Fibroblast of lung (primary cell): Measurements from ENCODE around the gene TMEM132C. TPM values are rescaled to one million over a fixed set of nuclear protein-coding genes. Genes with fewer than 3 reads are reported as not detected.

Source experiments
- DNase-seq, 2 donors: peaks; one replicate each; pipeline versions ENCODE4 v3.0.0 to v3.0.0-alpha.2; 2010; ENCODE audit warnings: low read depth in 2 of 2
- H2AFZ ChIP-seq: 2 replicates; pipeline ENCODE4 v1.5.1; 2012; ENCODE audit warnings: low read length, control low read depth, inconsistent platforms
- H3K27ac ChIP-seq: 2 replicates; pipeline ENCODE4 v1.5.1; 2011; ENCODE audit warnings: low read length, control low read depth; ENCODE audit not compliant: insufficient read depth
- H3K27me3 ChIP-seq: 2 replicates; pipeline ENCODE4 v1.5.1; 2011; ENCODE audit warnings: mild to moderate bottlenecking, low read length; ENCODE audit not compliant: control insufficient read depth, insufficient read depth
- H3K36me3 ChIP-seq: 2 replicates; pipeline ENCODE4 v1.5.1; 2011; ENCODE audit warnings: low read length; ENCODE audit not compliant: control insufficient read depth, insufficient read depth
- H3K4me1 ChIP-seq: 2 replicates; pipeline ENCODE4 v1.5.1; 2011; ENCODE audit warnings: low read length; ENCODE audit not compliant: control insufficient read depth, insufficient read depth; ENCODE audit errors: extremely low read depth
- H3K4me2 ChIP-seq: 2 replicates; pipeline ENCODE4 v1.5.1; 2011; ENCODE audit warnings: low read length, control low read depth; ENCODE audit not compliant: insufficient read depth; ENCODE audit errors: extremely low read depth
- H3K4me3 ChIP-seq, 4 experiments: fragments of 200-600 bp in 1 of 4; sonication (generic) in 1 of 4; replicated peaks in 1 of 4; 2 replicates each; pipeline ENCODE4 v1.5.1; 2011 to 2016; ENCODE audit warnings: low read length in 4 of 4, low read depth in 3 of 4, mild to moderate bottlenecking in 3 of 4, control low read depth in 2 of 4, inconsistent platforms in 1 of 4, mixed read lengths in 1 of 4; ENCODE audit not compliant: insufficient read depth in 1 of 4; ENCODE audit errors: control extremely low read depth in 1 of 4
- H3K79me2 ChIP-seq: 2 replicates; pipeline ENCODE4 v1.5.1; 2012; ENCODE audit warnings: mild to moderate bottlenecking, low read length, inconsistent platforms; ENCODE audit not compliant: control insufficient read depth, insufficient read depth
- H3K9ac ChIP-seq: 2 replicates; pipeline ENCODE4 v1.5.1; 2011; ENCODE audit warnings: mild to moderate bottlenecking, low read length, control low read depth; ENCODE audit not compliant: insufficient read depth
- H3K9me3 ChIP-seq: 2 replicates; pipeline ENCODE4 v1.5.1; 2012; ENCODE audit warnings: low read depth, low read length; ENCODE audit not compliant: control insufficient read depth, insufficient read depth
- H4K20me1 ChIP-seq: 2 replicates; pipeline ENCODE4 v1.5.1; 2011; ENCODE audit warnings: low read length; ENCODE audit not compliant: control insufficient read depth, insufficient read depth; ENCODE audit errors: extremely low read depth
- CTCF ChIP-seq, 2 donors: IDR thresholded peaks in 1 of 2; conservative IDR thresholded peaks in 1 of 2; 1 replicate in 1 of 2; 2 replicates in 1 of 2; pipeline ENCODE4 v1.5.1; 2011 to 2012; ENCODE audit warnings: low read length in 2 of 2, control low read depth in 1 of 2, inconsistent platforms in 1 of 2, low read depth in 1 of 2, mild to moderate bottlenecking in 1 of 2
- EZH2 ChIP-seq: IDR thresholded peaks from 2 replicates; pipeline ENCODE4 v1.5.1; 2012; ENCODE audit warnings: low read length, control low read depth, mild to moderate bottlenecking; ENCODE audit errors: missing control alignments
- polyA minus RNA-seq: library from RNA; depleted of rRNA, polyadenylated mRNA; stranded (reverse); fragments of >200 nt; gene quantifications from 2 replicates; pipeline ENCODE4 v1.2.3, GENCODE V29; 2011; ENCODE audit warnings: low replicate concordance
- polyA plus RNA-seq, 2 donors: library from polyadenylated mRNA; depleted of rRNA in 1 of 2; stranded (reverse) in 1 of 2; unstranded in 1 of 2; fragments of >200 nt; gene quantifications; 2 replicates each; pipeline ENCODE4 v1.2.1, GENCODE V29; 2011 to 2012; ENCODE audit warnings: missing spikeins in 1 of 2
- total RNA-seq: library from RNA; depleted of rRNA; stranded (reverse); fragments of >200 nt; gene quantifications from 2 replicates; pipeline ENCODE4 v1.2.1, GENCODE V29; 2014

TMEM132C gene
- total RNA-seq (under 0.01 TPM in 1 of 2 replicates, not detected in the other), polyA plus RNA-seq (not detected in 2 replicates), polyA minus RNA-seq (not detected in 2 replicates)
- not detected in 2 replicates for polyA plus RNA-seq (2012)

GRCh38 chr12:128267131-128267622 is at the start of gene TMEM132C:
TMEM132C (plus strand) TSS chr12:128267170; CDS start chr12:128267403, 233 bp downstream.
- H3K36me3 ChIP-seq = no peaks in the 10 kb centered on the region
- no peak for DNase-seq
- H3K4me3 ChIP-seq = no peak within 1 kb of the TSS
- H3K27me3 ChIP-seq = no peaks in the 10 kb centered on the region
- no peaks in the 10 kb centered on the region for H3K9me3 ChIP-seq
- TF ChIP-seq CTCF (conservative IDR thresholded peaks at IDR 0.05 in 1 of 2, IDR thresholded peaks at IDR 0.05 in 1 of 2; ENCODE audit: low read depth in 1 of 2, low read length in 2 of 2) = no peak
- TF ChIP-seq EZH2 = no peak
- H3K79me2 ChIP-seq = no peaks in the 10 kb centered on the region
- no peak within 1 kb of the TSS for H3K27ac ChIP-seq
- no peak within 1 kb of the TSS for H2AFZ ChIP-seq
- no peaks in the 10 kb centered on the region for H4K20me1 ChIP-seq
- no peak within 1 kb of the TSS for H3K4me2 ChIP-seq
- no peak within 1 kb of the TSS for H3K9ac ChIP-seq
- H3K4me1 ChIP-seq = no peaks in the 10 kb centered on the region

GRCh38 chr12:128224226-128224625 is 42.7 kb upstream of the TMEM132C start:
- H3K27me3 ChIP-seq = no peaks in the 10 kb centered on the region
- DNase-seq = no peak
- no peak for TF ChIP-seq EZH2
- no peak for TF ChIP-seq CTCF (conservative IDR thresholded peaks at IDR 0.05 in 1 of 2, IDR thresholded peaks at IDR 0.05 in 1 of 2; ENCODE audit: low read depth in 1 of 2, low read length in 2 of 2)

GRCh38 chr12:128228581-128228980 is 38.4 kb upstream of the TMEM132C start:
- Histone ChIP-seq H4K20me1 (no peaks in the 10 kb centered on the region), H3K27me3 (no peaks in the 10 kb centered on the region), H3K9me3 (no peaks in the 10 kb centered on the region), H3K36me3 (no peaks in the 10 kb centered on the region), H3K4me1 (no peaks in the 10 kb centered on the region), H3K27ac (no peak overlapping the region), H3K4me3 (no peak overlapping the region), H3K79me2 (no peaks in the 10 kb centered on the region), H2AFZ (no peak overlapping the region), H3K4me2 (no peak overlapping the region), H3K9ac (no peak overlapping the region)
- no peak for DNase-seq
- TF ChIP-seq CTCF (conservative IDR thresholded peaks at IDR 0.05 in 1 of 2, IDR thresholded peaks at IDR 0.05 in 1 of 2; ENCODE audit: low read depth in 1 of 2, low read length in 2 of 2) (no peak), EZH2 (no peak)

More at GRCh38 chr12:128224226-128224625, 42.7 kb upstream of the TMEM132C start:
- H3K79me2 ChIP-seq = no peaks in the 10 kb centered on the region
- H3K36me3 ChIP-seq = no peaks in the 10 kb centered on the region
- H3K4me3 ChIP-seq = no peak overlapping the region
- no peaks in the 10 kb centered on the region for H3K9me3 ChIP-seq
- H2AFZ ChIP-seq = no peak overlapping the region
- no peak overlapping the region for H3K27ac ChIP-seq
- no peak overlapping the region for H3K9ac ChIP-seq
- H3K4me1 ChIP-seq = no peaks in the 10 kb centered on the region
- no peaks in the 10 kb centered on the region for H4K20me1 ChIP-seq
- H3K4me2 ChIP-seq = no peak overlapping the region
